ENCODE measurements around the gene MSRB2.

The MSRB2 gene

GRCh38 chr10:23116486-23117205 is 21.3 kb downstream of the MSRB2 start:
- no peak for DNase-seq (ENCODE audit: low read depth)
- TF ChIP-seq CTCF (IDR thresholded peaks at IDR 0.05; ENCODE audit: low read depth, low read length, missing control alignments) = no peak
- no peak overlapping the region for H3K4me3 ChIP-seq (ENCODE audit: low read depth, low read length)

GRCh38 chr10:23120001-23120934 is 24.9 kb downstream of the MSRB2 start:
- no peak for DNase-seq (ENCODE audit: low read depth)
- H3K4me3 ChIP-seq (ENCODE audit: low read depth, low read length) = no peak overlapping the region
- TF ChIP-seq CTCF (IDR thresholded peaks at IDR 0.05; ENCODE audit: low read depth, low read length, missing control alignments) = no peak

- no peak for DNase-seq (ENCODE audit: low read depth)
- TF ChIP-seq CTCF (IDR thresholded peaks at IDR 0.05; ENCODE audit: low read depth, low read length, missing control alignments) = no peak
- no peak overlapping the region for H3K4me3 ChIP-seq (ENCODE audit: low read depth, low read length)
Observed at GRCh38 chr10:23121135-23121534, 25.8 kb downstream of the MSRB2 start.

- no peak overlapping the region for H3K4me3 ChIP-seq (ENCODE audit: low read depth, low read length)
- TF ChIP-seq CTCF (IDR thresholded peaks at IDR 0.05; ENCODE audit: low read depth, low read length, missing control alignments) = no peak
- DNase-seq (ENCODE audit: low read depth) = no peak
Observed at GRCh38 chr10:23136462-23136861, 41.1 kb downstream of the MSRB2 start.

GRCh38 chr10:23139677-23140076 is 44.3 kb downstream of the MSRB2 start:
- no peak overlapping the region for H3K4me3 ChIP-seq (ENCODE audit: low read depth, low read length)
- no peak for DNase-seq (ENCODE audit: low read depth)
- TF ChIP-seq CTCF (IDR thresholded peaks at IDR 0.05; ENCODE audit: low read depth, low read length, missing control alignments) = no peak

- H3K4me3 ChIP-seq (ENCODE audit: low read depth, low read length) = no peak overlapping the region
- no peak for DNase-seq (ENCODE audit: low read depth)
- TF ChIP-seq CTCF (IDR thresholded peaks at IDR 0.05; ENCODE audit: low read depth, low read length, missing control alignments) = no peak
Observed at GRCh38 chr10:23141995-23142394, 46.6 kb downstream of the MSRB2 start.
